ENCODE data around the gene RETSAT.
"Not testable (repeated sequence)": the region's sequence is repeated elsewhere in the genome, so short reads cannot be mapped to it uniquely, and the experiment has no call there.

Gene RETSAT

GRCh38 chr2:85378257-85378656, 23.9 kb upstream of the RETSAT start:
- no peak for DNase-seq (ENCODE audit: low read depth)

GRCh38 chr2:85377083-85377482, 22.8 kb upstream of the RETSAT start:
- DNase-seq (ENCODE audit: low read depth) = no peak

GRCh38 chr2:85376291-85377065, 22.1 kb upstream of the RETSAT start:
- DNase-seq (ENCODE audit: low read depth) = no peak

- DNase-seq (ENCODE audit: low read depth) = no peak
Observed at GRCh38 chr2:85371045-85371444, 16.7 kb upstream of the RETSAT start.

- no peak for DNase-seq (ENCODE audit: low read depth)
Observed at GRCh38 chr2:85369500-85369899, 15.2 kb upstream of the RETSAT start.

GRCh38 chr2:85368921-85369320, 14.6 kb upstream of the RETSAT start:
- DNase-seq (ENCODE audit: low read depth) = no peak

- no peak for DNase-seq (ENCODE audit: low read depth)
Observed at GRCh38 chr2:85367180-85367579, 12.9 kb upstream of the RETSAT start.

GRCh38 chr2:85362653-85363387, 8.5 kb upstream of the RETSAT start:
- not testable (repeated sequence) for DNase-seq (ENCODE audit: low read depth)

- DNase-seq (ENCODE audit: low read depth) = no peak
Observed at GRCh38 chr2:85357736-85358135, 3.4 kb upstream of the RETSAT start.

- DNase-seq (ENCODE audit: low read depth) = no peak
Observed at GRCh38 chr2:85356186-85356585, 1.9 kb upstream of the RETSAT start.

GRCh38 chr2:85355521-85355920, 1.2 kb upstream of the RETSAT start:
- DNase-seq (ENCODE audit: low read depth) = no peak

- no peak for DNase-seq (ENCODE audit: low read depth)
Observed at GRCh38 chr2:85355073-85355410, 714 bp upstream of the RETSAT start.

GRCh38 chr2:85353876-85354285, 447 bp downstream of the RETSAT start:
- peak; percentile 44 for DNase-seq (ENCODE audit: low read depth)

GRCh38 chr2:85347599-85347998, 6.7 kb downstream of the RETSAT start:
- DNase-seq (ENCODE audit: low read depth) = no peak

- no peak for DNase-seq (ENCODE audit: low read depth)
Observed at GRCh38 chr2:85344356-85344954, 9.9 kb downstream of the RETSAT start.

GRCh38 chr2:85343207-85343895, 11.0 kb downstream of the RETSAT start:
- not testable (repeated sequence) for DNase-seq (ENCODE audit: low read depth)

GRCh38 chr2:85342156-85342555, 12.2 kb downstream of the RETSAT start:
- DNase-seq (ENCODE audit: low read depth) = no peak

GRCh38 chr2:85341269-85342029, 12.9 kb downstream of the RETSAT start:
- DNase-seq (ENCODE audit: low read depth) = no peak

GRCh38 chr2:85340034-85340892, 14.1 kb downstream of the RETSAT start:
- DNase-seq (ENCODE audit: low read depth) = no peak

- DNase-seq (ENCODE audit: low read depth) = no peak
Observed at GRCh38 chr2:85334928-85335327, 19.4 kb downstream of the RETSAT start.

- not testable (repeated sequence) for DNase-seq (ENCODE audit: low read depth)
Observed at GRCh38 chr2:85333877-85334276, 20.5 kb downstream of the RETSAT start.

Data from iris pigment epithelial cell (primary cell).